ENCODE data around the gene SLC39A11.
"Not testable (repeated sequence)": the region's sequence is repeated elsewhere in the genome, so short reads cannot be mapped to it uniquely, and the experiment has no call there.

SLC39A11 gene

GRCh38 chr17:72816406-72816805 lies 276.1 kb downstream of the SLC39A11 start:
- no peak for DNase-seq

GRCh38 chr17:72813481-72813880 lies 279.0 kb downstream of the SLC39A11 start:
- no peak for DNase-seq

GRCh38 chr17:72812823-72813222 lies 279.7 kb downstream of the SLC39A11 start:
- no peak for DNase-seq

GRCh38 chr17:72811976-72812687 lies 280.4 kb downstream of the SLC39A11 start:
- no peak for DNase-seq

GRCh38 chr17:72810991-72811508 lies 281.4 kb downstream of the SLC39A11 start:
- no peak for DNase-seq

- no peak for DNase-seq
Measured at GRCh38 chr17:72806011-72806410, 286.5 kb downstream of the SLC39A11 start.

GRCh38 chr17:72804949-72805707 lies 287.4 kb downstream of the SLC39A11 start:
- no peak for DNase-seq

GRCh38 chr17:72802726-72803125 lies 289.8 kb downstream of the SLC39A11 start:
- DNase-seq: no peak

GRCh38 chr17:72797142-72797541 lies 295.3 kb downstream of the SLC39A11 start:
- no peak for DNase-seq

- DNase-seq: no peak
Measured at GRCh38 chr17:72795941-72796340, 296.5 kb downstream of the SLC39A11 start.

- no peak for DNase-seq
Measured at GRCh38 chr17:72794152-72794551, 298.3 kb downstream of the SLC39A11 start.

GRCh38 chr17:72792771-72793170 lies 299.7 kb downstream of the SLC39A11 start:
- no peak for DNase-seq

GRCh38 chr17:72790190-72790589 lies 302.3 kb downstream of the SLC39A11 start:
- DNase-seq: no peak

- DNase-seq: no peak
Measured at GRCh38 chr17:72789711-72790110, 302.8 kb downstream of the SLC39A11 start.

GRCh38 chr17:72788950-72789585 lies 303.4 kb downstream of the SLC39A11 start:
- DNase-seq: no peak

GRCh38 chr17:72786209-72786608 lies 306.3 kb downstream of the SLC39A11 start:
- no peak for DNase-seq

GRCh38 chr17:72782985-72783701 lies 309.3 kb downstream of the SLC39A11 start:
- no peak for DNase-seq

GRCh38 chr17:72782437-72782836 lies 310.1 kb downstream of the SLC39A11 start:
- DNase-seq: not testable (repeated sequence)

- no peak for DNase-seq
Measured at GRCh38 chr17:72778169-72779151, 314.0 kb downstream of the SLC39A11 start.

- DNase-seq: no peak
Measured at GRCh38 chr17:72775919-72776318, 316.6 kb downstream of the SLC39A11 start.

GRCh38 chr17:72775237-72775636 lies 317.3 kb downstream of the SLC39A11 start:
- DNase-seq: no peak

- DNase-seq: no peak
Measured at GRCh38 chr17:72774236-72774635, 318.3 kb downstream of the SLC39A11 start.

Data from left hindlimb (tissue), 1 donor.